ENCODE results near the gene OR4A5. TPM values are rescaled to one million over a fixed set of nuclear protein-coding genes. Genes with fewer than 3 reads are reported as not detected.
"Not testable (repeated sequence)": the region's sequence is repeated elsewhere in the genome, so short reads cannot be mapped to it uniquely, and the experiment has no call there.

Gene OR4A5, protein sequence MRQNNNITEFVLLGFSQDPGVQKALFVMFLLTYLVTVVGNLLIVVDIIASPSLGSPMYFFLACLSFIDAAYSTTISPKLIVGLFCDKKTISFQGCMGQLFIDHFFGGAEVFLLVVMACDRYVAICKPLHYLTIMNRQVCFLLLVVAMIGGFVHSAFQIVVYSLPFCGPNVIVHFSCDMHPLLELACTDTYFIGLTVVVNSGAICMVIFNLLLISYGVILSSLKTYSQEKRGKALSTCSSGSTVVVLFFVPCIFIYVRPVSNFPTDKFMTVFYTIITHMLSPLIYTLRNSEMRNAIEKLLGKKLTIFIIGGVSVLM
- not detected for total RNA-seq

DNA sequence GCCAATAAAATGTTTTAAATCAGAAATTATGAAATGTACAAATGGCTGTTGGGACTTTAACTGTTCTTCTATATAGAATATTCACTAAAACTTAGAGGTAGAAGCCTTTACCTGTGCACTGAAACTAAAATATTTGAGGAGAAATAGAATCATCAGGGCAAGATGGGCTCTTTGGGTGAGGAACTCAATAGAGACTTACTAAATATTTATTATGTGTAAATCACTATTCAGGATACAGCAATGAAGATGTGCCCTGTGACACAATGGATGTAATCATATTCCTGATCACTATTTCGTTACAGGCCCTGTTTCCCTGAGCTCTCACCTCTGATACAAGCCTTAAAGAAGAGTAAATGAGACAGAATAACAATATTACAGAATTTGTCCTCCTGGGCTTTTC is at the start of gene OR4A5:
Gene OR4A5 (plus strand): TSS at position 301 of the 400 bp plus-strand sequence. CDS start 53 bp downstream, at position 354.
- not testable (repeated sequence) for DNase-seq (ENCODE audit: low spot score); H3K4me1 Mint-ChIP-seq (ENCODE audit: low read depth in 2 of 2); H3K4me3 Mint-ChIP-seq; H3K27me3 Mint-ChIP-seq; ATAC-seq; H3K27ac Mint-ChIP-seq
- peaks cover 36% of the 10 kb centered on the region for H3K9me3 Mint-ChIP-seq
- peaks cover 25% of the 10 kb centered on the region for H3K36me3 Mint-ChIP-seq

DNA sequence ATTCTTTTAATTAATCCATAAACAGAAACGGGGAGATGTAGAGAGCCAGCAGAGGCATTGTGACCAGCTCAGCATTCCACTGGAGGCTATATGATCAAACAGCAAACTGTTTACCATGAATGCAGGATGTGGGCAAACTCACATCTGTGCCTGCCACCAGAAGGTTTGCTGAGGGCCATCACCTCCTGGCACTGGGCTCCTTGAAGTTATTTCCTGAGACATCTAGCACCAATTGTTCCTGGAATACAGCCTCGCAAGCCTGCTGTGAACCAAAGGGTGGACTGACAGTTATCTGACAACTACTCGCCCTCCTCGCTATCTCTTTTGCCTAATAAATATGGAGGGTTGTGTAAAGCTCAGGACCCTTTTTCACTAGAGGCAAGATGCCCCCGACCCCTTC is 13.5 kb downstream of the OR4A5 start:
- not testable (repeated sequence) for H3K36me3 Mint-ChIP-seq; H3K27ac Mint-ChIP-seq; DNase-seq (ENCODE audit: low spot score); H3K4me1 Mint-ChIP-seq (ENCODE audit: low read depth in 2 of 2); H3K4me3 Mint-ChIP-seq; H3K27me3 Mint-ChIP-seq; ATAC-seq
- peaks cover 14% of the 10 kb centered on the region for H3K9me3 Mint-ChIP-seq

Other genes with a start within 250 kb of the OR4A5 start
- gene OR4C46, start 102.8 kb upstream of the OR4A5 start, total RNA-seq = not detected

Measured in natural killer cell treated with Interleukin-12 subunit alpha and Interleukin-12 subunit beta and Interleukin-15 and Interleukin-18, amount 100 ng/mL, for 72 hours (primary cell).